GM19035 (cell line): Measurements from ENCODE around the gene PISD.

Experiments
- ATAC-seq: cut with Tn5 transposase; IDR thresholded peaks from one replicate; pipeline ENCODE4 v1.9.1; 2021; ENCODE audit not compliant: unreplicated experiment

PISD gene

DNA sequence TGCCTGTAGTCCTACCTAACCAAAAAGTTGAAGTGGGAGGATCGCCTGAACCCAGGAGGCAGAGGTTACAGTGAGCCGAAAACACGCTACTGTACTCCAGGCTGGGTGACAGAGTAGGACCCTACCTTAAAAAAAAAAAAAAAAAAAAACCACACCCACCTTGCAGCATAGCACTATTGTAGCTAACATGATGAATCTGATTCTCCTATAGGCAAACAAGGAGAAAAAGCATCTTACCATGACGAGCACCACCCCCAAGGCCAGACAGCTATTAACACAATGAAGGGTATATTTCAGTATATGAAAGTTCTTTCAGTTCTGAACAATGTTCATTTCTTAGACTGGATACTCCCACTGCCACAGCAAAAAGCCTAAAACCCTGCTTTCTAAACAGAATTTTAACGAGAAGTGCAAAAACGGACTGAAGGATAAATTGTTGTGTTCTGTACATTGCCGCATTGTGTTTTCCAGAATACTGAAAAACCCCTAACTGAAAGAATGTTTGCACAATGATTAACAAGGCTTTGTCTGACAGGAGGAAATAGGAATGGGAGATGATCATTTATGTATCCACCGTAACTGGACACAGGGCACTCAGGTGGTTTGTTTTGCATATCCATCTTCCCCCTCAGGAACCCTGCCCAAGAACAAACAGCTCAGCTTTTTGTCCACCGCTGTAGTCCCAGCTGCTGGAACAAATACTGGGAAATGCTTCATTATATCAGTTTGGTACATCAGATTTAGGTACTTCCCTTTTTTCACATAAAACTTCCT lies 8.9 kb downstream of the PISD start:
- ATAC-seq: no peak

DNA sequence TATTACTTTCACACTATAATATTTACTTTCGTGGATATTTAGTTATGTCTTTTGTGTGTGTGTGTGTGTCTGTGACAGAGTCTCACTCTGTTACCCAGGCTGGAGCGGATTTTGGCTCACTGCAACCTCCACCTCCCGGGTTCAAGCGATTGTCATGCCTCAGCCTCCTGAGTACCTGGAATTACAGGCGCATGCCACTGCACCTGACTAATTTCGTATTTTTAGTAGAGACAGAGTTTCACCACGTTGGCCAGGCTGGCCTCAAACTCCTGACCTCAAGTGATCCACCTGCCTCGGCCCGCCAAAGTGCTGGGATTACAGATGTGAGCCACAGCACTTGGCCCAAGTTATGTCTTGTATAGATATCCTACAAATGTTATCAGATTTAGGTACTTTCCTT lies 9.9 kb downstream of the PISD start:
- no peak for ATAC-seq

DNA sequence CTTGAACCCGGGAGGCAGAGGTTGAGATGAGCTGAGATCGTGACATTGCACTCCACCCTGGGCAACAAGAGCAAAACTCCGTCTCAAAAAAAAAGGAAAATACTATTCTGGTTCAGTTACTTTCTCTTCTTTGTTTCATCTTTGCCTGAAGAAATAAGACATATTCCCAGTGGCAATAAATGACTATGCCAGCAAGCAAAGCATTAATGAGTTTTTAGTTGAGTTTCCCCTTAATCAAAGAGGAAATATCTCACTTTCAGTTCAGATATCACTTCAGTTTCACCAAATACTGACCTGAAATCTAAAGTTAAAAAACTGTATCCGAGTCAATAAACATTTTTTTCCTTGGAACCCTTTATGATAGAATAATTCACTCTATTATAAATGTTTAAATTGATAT lies 10.4 kb downstream of the PISD start:
- ATAC-seq: no peak

DNA sequence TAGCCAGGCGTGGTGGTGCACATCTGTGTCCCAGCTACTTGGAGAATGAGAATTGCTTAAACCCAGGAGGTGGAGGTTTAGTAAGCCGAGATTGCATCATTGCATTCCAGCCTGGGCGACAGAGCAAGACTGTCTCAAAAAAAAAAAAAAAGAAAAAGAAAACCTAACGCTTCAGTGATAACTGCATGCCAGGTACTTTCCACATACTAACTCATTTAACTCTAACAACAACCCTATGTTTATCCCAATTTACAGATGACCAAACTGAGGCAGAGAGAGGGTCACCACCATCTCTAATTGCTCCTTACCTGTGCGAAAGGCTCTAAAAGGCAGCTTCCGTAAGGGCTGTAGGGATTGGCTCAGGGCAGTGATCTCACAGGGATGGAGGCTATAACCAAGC lies 11.6 kb downstream of the PISD start:
- ATAC-seq: no peak

DNA sequence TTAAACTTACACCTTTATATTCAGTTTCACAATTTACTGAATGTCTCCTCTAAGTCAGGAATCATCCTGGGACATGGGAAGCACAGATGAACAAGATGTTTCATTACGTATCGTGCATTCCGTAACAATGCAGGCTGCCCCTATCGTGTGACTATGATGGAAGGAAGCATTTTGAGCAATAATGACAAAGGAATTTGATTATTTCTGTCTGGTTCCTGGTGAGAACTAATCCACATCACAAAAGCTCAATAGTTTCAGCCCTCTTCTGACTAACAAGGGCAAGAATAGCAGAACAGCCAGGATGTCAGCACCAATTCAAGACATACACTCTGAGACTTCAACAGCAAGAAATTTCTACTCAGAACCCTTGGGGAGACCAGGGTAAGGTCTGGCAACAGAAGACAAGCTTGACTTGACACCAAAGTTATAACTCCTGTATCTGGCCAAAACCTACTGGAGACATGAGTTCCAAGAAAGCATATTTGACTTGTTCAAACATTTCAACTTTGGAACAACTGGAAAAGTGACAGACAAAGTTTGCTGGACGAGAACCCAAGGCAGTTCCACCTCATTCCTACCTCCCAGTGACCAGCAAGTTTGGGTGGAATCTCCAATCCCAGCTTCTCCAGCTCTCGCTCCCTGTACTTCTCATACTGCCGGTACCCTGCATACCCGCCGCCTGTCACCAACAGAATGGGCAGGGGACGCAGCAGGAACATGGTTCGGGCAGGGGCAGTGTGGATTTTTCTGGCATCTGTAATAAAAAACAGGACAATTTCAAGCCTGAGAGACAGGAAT lies 14.3 kb downstream of the PISD start:
- ATAC-seq: no peak

DNA sequence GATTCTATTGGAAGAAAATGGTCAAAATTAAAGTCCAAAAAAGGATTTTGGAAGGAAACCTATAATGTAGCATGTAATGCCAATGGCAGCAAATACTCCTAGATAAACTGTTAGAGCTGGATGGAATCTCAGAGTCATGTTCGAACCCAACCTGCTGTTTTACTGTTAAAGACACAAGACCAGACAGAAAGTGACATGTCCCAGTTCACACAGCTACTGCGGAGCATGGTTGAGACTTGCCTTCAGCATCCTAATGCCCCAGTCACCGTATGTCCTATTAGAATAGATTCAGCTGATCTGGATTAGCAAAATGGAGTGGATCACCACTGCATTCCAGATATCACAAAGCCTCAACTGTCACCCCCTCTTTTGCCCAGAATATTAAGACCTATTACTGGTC lies 14.9 kb downstream of the PISD start:
- no peak for ATAC-seq

DNA sequence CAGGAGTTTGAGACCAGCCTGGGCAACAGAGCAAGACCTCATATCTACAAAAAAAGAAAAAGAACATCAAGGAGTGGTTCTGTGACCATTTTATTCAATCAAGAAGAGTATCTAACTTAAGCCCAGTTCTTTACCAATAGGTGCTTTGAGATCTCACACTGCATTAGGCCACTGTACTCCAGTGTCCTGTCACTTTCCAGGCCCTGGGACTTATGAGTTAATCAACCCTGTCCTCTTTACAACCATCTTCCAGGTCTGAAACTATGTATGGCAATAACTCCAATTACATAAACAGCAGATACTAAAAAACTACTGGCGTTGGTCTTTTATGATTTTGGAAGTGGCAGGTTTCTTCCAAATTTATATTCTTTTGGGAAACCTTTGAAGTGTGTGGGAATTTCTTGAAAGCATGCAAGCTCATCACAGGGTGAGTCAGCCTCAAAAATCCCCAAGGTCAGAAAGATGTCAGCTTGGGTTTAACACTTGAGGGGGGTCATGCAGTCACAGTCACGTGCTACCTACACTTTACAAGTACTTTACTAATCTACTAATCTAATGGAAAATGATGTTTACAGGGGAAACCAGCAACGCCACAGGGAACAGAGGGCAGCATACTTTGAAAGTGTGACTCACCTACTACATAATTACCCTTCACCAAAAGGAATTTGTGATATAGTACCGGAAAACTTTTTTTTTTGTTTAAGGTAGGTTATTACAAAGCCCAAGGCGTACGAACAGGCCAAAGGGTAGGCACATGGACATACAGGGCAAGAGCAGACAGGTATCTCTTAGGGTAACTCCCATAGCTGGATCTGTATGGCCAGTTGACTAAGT lies 15.6 kb downstream of the PISD start:
- peak; percentile 53 for ATAC-seq

DNA sequence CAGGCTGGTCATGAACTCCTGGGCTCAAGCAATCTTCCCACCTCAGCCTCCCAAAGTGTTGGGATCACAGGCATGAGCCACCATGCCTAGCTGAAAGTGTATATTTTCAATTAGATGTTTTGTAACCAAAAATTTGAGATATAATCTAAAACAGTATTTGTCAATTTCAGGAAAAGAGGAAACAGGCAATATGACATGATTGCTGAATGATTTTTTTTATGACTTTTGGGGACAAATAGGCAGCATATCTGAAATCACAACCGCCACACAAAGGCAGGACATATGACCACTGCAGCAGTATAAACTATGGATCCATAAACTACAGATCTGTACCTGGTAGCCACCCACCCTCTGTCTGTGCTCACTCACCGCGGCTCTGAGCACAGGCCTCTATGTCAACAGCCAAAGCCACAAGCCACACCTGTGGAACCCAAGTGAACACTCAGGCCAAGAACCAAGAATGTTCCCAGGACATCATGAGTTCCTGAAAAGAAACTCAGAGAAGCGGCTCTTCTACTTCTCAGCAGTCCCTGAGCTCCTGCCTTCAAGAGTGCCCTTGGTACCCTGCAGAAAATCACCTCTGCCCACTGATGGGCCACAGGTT lies 22.5 kb downstream of the PISD start:
- ATAC-seq: no peak

DNA sequence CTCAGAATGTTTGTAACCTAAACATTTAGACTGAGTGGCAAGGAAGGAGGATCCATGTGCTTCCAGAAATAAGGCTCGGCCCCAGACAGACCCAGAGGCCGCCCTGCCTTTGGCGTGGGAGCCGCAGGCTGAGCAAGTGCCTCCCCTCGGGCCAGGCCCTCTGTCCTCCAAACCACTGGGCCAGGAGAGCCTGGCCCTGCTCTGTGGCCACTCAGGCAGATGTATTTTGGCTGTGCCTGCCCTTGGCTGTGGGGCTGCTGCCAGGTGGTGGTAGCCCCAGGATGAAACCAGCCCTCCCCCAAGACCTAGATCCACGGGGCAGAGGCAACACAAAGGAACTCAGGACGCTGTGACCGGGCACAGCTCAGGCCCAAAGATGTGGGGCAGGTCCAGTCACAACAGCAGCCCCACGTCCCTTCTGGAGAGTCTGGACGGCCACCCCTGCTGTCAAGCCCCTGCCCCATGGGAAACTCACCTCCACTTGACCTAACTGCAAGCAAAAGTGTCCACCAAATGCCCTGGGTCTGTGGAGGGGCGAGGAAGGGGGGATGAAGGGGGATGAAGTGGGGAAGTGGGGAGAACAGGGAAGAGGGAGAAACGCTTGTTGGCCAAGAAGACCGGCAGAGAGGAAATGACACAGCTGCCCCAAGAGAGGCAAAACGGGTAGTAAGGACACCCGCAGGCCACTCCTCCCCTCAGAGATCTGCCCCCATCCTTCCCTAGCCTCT lies 24.0 kb downstream of the PISD start:
- ATAC-seq: peak; percentile 54

DNA sequence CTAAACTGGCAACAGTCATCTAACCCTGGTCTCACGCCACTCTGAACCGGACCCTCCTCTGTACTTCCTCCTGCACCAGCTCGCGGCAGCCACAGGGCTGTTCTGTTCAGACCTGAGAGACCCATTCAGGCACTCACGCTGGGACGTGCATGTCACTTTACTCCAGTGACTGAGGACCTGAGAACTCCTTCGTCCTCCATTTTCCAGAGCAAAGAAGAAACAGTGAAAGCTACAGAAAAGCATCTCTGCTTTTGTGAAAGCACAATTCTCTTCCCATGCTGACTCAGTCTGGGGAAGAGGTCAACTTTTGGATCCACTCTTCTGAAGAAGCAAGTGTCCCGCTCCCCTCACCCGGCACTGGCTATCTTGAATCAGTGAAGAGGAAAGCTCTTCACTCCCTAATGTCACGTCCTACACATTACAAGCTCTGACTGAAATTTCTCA lies 24.5 kb downstream of the PISD start:
- peak; percentile 52 for ATAC-seq

DNA sequence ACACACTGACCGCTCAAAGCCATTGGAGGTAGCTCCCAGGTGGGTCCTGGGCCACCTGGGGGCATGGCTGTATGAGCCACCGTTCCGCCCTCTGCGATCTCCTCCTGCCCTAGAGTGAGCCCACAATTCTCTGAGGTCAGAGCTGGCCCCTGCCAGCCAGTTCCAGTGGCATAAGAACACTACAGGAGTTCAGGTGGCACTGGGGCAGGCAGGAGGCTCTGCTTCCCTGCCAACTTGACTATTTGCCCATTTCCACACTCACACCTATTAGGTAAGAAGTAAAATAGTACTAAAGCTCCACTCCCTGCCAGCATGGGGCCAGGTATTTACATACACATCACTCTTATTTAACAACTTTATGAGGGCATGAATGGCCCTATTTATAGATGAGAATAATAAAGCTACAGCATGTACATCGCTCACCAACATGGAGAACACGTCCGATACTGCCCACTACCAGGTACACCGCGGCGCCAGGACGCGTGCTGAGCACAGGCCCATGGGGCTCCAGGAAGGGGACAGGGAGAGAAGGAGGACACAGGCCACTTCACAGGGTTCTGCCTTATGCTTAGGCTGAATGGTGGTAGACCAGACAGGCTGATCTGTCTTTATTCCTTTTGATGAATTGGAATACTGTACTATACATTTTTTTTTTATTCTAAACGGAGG lies 26.2 kb downstream of the PISD start:
- ATAC-seq: no peak

DNA sequence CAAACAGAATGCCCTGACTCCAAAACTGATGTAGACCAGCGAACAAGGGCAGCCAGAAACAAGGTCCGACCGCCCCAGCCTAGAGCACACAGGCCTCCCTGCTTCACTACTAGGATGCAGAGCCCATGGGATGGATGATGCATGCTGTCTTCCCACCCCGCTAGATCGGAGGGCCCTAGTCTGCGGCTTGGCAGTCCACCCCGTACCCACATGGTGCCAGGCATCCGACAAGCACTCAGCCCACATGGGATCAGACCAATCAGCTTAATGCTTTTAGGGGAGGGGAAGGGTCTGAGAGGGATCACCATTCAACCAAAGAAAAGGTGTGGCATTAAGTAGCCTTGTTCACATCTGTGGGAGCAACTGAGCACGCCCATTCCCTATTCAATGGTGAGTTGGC lies 30.6 kb downstream of the PISD start:
- ATAC-seq: no peak

DNA sequence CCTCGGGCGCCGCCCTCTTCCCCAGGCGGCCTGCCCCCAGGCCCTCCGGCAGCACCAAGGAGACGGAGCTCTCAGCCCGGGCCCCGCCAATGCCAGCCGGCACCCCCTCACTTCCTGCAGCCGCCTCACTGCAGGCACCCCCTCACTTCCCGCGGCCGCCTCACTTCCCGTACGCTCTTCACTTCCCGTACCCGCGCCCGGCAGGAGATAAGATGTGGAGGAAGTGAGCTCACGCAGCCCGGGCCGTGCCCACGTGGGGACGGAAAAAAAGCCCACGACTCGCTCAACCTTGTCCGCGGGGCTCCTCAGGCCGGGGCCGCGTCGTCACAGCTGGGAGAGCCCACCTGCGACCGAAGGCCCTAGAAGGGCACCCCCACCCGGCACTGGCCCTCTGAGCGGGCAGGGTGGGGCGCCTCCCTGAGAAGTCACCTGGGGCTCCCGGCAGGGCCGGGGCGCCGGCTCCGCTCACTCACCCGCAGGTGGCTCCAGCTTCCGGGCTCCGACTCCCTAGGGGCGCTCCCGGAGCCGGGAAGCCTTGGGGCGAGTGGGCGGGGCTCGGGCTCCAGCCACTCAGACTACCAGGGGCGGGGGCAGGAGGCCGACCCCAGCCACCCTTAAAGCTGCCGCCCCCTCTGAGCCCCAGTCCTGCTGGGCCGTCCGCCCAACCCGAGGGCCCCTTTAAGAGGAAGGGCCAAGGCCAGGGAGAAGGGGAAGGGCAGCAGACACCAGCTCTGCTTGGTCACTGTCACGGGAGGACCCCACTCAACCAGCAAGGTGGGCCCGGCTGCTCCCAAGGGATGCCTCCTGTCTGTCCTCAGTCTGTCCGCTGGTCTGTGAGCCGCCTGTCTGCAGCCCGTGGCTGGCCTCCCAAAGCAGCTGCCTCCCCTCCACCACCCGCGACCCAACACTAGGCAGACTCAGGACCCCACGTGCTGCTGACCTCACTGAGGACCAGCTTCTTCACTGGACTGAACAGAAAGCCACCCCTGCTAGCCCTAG lies 31.4 kb downstream of the PISD start:
- peak; percentile 51 for ATAC-seq

DNA sequence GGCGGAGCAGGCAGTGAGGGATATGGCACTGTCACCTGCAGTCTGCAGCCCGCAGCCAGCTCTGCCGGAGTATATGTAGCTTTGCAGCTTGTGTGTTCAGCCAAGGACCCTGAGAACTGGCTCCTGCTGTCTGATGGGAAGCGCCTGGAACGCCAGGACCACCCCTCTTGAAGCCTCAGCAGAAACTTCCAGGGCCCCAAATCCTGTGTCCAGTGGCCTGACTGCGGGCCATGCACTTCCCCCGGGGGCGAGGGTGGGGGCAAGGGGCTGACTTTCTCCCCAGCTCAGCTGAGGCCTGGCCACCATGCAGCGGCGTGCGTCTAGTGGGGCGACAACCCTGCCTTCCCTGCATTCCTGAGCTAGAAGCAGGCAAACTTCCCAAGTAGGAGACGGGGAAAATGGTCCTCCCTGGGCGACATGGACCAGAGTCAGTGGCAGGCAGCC lies 32.3 kb downstream of the PISD start:
- ATAC-seq: no peak

DNA sequence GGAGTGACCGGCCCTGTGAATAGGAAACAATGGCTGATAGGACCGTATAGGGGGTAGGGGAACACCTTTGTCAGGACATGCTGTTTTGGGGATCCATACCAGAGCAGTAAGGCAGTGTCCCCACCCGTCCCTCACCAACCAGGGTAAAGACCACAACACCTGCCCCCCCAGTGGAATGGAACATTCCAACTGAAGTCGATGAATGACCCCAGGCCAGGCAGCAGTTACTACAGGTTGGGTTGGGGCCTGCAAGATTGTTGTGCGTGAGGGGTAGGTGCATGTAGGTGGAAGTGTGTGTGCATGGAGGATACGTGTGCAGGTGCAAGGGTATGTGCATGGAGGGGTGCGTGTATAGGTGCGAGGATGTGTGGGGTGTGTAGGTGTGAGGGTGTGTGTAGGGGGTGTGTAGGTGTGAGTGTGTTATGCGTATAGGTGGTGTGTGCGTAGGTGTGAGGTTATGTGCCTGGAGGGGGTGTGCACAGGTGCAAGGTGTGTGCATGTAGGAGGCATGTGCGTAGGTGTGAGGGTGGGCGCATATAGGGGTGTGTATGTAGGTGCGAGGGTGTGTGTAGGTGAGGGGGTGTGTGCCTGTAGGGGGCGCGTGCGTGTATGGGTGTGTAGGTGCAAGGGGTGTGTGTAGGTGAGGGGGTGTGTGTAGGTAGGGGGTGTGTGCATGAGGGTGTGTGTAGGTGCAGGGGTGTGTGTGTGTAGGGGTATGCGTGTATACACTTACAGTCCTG lies 32.9 kb downstream of the PISD start:
- ATAC-seq: no peak

DNA sequence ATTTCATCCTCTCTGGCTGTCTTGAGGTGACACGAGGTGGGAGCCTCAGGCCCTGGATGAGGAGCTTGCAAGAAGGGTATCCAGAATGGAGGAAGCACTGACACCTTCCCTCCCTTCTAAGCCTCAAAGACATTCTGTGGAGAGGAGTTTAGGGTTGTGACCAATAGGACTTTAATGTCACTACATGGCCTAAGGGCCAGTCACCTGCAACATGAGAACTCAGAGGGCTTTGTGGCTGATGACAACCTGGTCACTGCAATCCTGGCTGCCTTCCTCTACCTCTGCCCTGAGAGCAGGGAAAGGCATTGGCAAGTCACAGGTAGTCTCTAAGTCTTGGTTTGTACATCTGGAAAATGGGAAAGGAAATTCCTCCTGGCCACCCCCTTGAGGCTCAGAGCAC lies 33.7 kb downstream of the PISD start:
- no peak for ATAC-seq

DNA sequence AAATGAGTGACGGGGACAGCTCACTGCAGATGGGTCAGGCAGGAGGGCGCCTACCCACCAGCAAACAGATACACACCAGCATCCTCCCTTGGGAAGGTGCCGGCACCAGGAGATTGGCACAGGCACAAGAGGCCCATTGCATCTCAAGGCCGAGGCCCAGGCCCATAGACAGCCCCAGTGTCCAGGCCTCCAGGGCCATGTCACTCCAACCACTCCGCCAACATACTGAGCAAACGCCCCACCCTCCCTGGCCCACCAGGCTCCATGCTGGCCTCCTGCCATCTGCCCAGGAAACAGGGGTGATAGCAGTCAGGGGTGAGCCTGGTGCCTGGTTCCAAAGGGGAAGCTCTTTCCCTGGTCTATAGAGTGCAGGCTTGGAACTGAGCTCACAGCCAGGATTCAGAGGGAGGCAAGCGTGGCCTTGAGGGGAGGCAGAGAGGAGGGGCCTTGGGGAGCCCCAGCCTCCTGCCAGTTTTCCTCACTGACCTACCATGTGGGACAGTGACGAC lies 34.7 kb downstream of the PISD start:
- ATAC-seq: no peak
